Measurements from ENCODE around the gene ARHGEF28.

ARHGEF28 gene

GRCh38 chr5:73789851-73790281 is 163.9 kb downstream of the ARHGEF28 start:
- TF ChIP-seq SIN3A (IDR thresholded peaks at IDR 0.05; ENCODE audit: borderline replicate concordance, insufficient read depth, low read length) (no peak), FOXP2 (optimal IDR thresholded peaks at IDR 0.05; ENCODE audit: borderline replicate concordance, extremely low read depth, extremely low read length, insufficient read depth) (no peak), POLR2AphosphoS5 (IDR thresholded peaks at IDR 0.05; ENCODE audit: low read depth, low read length) (no peak), REST (IDR thresholded peaks at IDR 0.05; ENCODE audit: insufficient read depth in 1 of 2, low read depth in 2 of 2, low read length in 2 of 2) (no peak), TAF1 (IDR thresholded peaks at IDR 0.05; ENCODE audit: borderline replicate concordance, insufficient read depth, low read length) (no peak)

- TF ChIP-seq FOXP2 (optimal IDR thresholded peaks at IDR 0.05; ENCODE audit: borderline replicate concordance, extremely low read depth, extremely low read length, insufficient read depth) (no peak), REST (IDR thresholded peaks at IDR 0.05; ENCODE audit: insufficient read depth in 1 of 2, low read depth in 2 of 2, low read length in 2 of 2) (no peak), TAF1 (IDR thresholded peaks at IDR 0.05; ENCODE audit: borderline replicate concordance, insufficient read depth, low read length) (no peak), SIN3A (IDR thresholded peaks at IDR 0.05; ENCODE audit: borderline replicate concordance, insufficient read depth, low read length) (no peak), POLR2AphosphoS5 (IDR thresholded peaks at IDR 0.05; ENCODE audit: low read depth, low read length) (no peak)
Observed at GRCh38 chr5:73791389-73791788, 165.4 kb downstream of the ARHGEF28 start.

- TF ChIP-seq FOXP2 (optimal IDR thresholded peaks at IDR 0.05; ENCODE audit: borderline replicate concordance, extremely low read depth, extremely low read length, insufficient read depth): no peak
Observed at GRCh38 chr5:73792687-73793320, 166.8 kb downstream of the ARHGEF28 start.

GRCh38 chr5:73793911-73794310 is 167.9 kb downstream of the ARHGEF28 start:
- TF ChIP-seq FOXP2 (optimal IDR thresholded peaks at IDR 0.05; ENCODE audit: borderline replicate concordance, extremely low read depth, extremely low read length, insufficient read depth) (no peak), POLR2AphosphoS5 (IDR thresholded peaks at IDR 0.05; ENCODE audit: low read depth, low read length) (no peak), TAF1 (IDR thresholded peaks at IDR 0.05; ENCODE audit: borderline replicate concordance, insufficient read depth, low read length) (no peak), SIN3A (IDR thresholded peaks at IDR 0.05; ENCODE audit: borderline replicate concordance, insufficient read depth, low read length) (no peak), REST (IDR thresholded peaks at IDR 0.05; ENCODE audit: insufficient read depth in 1 of 2, low read depth in 2 of 2, low read length in 2 of 2) (no peak)

- TF ChIP-seq TAF1 (IDR thresholded peaks at IDR 0.05; ENCODE audit: borderline replicate concordance, insufficient read depth, low read length) (no peak), REST (IDR thresholded peaks at IDR 0.05; ENCODE audit: insufficient read depth in 1 of 2, low read depth in 2 of 2, low read length in 2 of 2) (no peak), FOXP2 (optimal IDR thresholded peaks at IDR 0.05; ENCODE audit: borderline replicate concordance, extremely low read depth, extremely low read length, insufficient read depth) (peak; percentile 15)
Observed at GRCh38 chr5:73796164-73797131, 170.5 kb downstream of the ARHGEF28 start.
